ENCODE results near the gene SLC45A3. TPM values are rescaled to one million over a fixed set of nuclear protein-coding genes. Genes with fewer than 3 reads are reported as not detected.

Gene SLC45A3
- total RNA-seq, 1 experiment from 2014 or later = 12.3 TPM

- TF ChIP-seq TCF7L2 (IDR thresholded peaks at IDR 0.05; ENCODE audit: borderline replicate concordance, extremely low read depth, insufficient read depth, insufficient read length) (no peak), CEBPB (IDR thresholded peaks at IDR 0.05; ENCODE audit: low read depth) (no peak), ELF1 (IDR thresholded peaks at IDR 0.05; ENCODE audit: borderline replicate concordance, low read depth) (no peak), ZNF274 (IDR thresholded peaks at IDR 0.05; ENCODE audit: low read depth, low read length) (no peak), ZBTB33 (IDR thresholded peaks at IDR 0.05; ENCODE audit: extremely low read depth, insufficient replicate concordance, low read length) (no peak), ATF3 (IDR thresholded peaks at IDR 0.05) (no peak), EZH2 (IDR thresholded peaks at IDR 0.05) (no peak), FOSL1 (IDR thresholded peaks at IDR 0.05; ENCODE audit: low read depth) (no peak)
Observed at GRCh38 chr1:205663286-205663936, 16.9 kb downstream of the SLC45A3 start (continued).

- no peak overlapping the region for H3K4me3 ChIP-seq (replicated peaks in 1 of 2; ENCODE audit: low read depth in 1 of 2, low read length in 2 of 2)
- no TSS peak for BruUV-seq (replicated peaks)
- H3K4me2 ChIP-seq (ENCODE audit: low read length) = no peak overlapping the region
- intact Hi-C loops (cut with micrococcal nuclease) = no loop called here
- ChIA-PET CTCF (interaction anchor here (0.6 to 2.4 kb wide), 2 partner anchors 49 to 314 kb away, joined by 3 to 5 read pairs; no protein-coding TSS in a partner anchor), POLR2A (no interaction called here), RAD21 (ENCODE audit: low non-redundant PET in 1 of 2, low total read pairs in 2 of 2, uncharacterized antibody in 2 of 2, unreplicated experiment in 2 of 2) (no interaction called here)
- ATAC-seq (no peak), DNase-seq (ENCODE audit: low read depth, low spot score) (no peak)
- H3K9me3 ChIP-seq (ENCODE audit: control insufficient read depth in 1 of 2, insufficient read depth in 1 of 2, low read depth in 1 of 2, low read length in 2 of 2) = no peaks in the 10 kb centered on the region
- H3K4me1 ChIP-seq (ENCODE audit: control insufficient read depth in 1 of 2, insufficient read depth in 2 of 2, low read length in 2 of 2) = peaks cover 29 to 39% of the 10 kb centered on the region in 2 experiments
- peak overlapping the region; percentile 4; the same call in 1 of the 2 replicates for H3K27ac ChIP-seq (ENCODE audit: low read depth, low read length)
- H2AFZ ChIP-seq (ENCODE audit: low read depth, low read length, poor library complexity, severe bottlenecking) = no peak overlapping the region
- H3K9ac ChIP-seq (ENCODE audit: low read length) = no peak overlapping the region
- H3K36me3 ChIP-seq (ENCODE audit: control insufficient read depth in 1 of 2, insufficient read depth in 2 of 2, low read length in 2 of 2) = no peaks in the 10 kb centered on the region
- no peaks in the 10 kb centered on the region; the same call in 1 of the 2 replicates for H3K79me2 ChIP-seq (ENCODE audit: insufficient read depth, low read length)
- no peaks in the 10 kb centered on the region for H3K27me3 ChIP-seq (ENCODE audit: insufficient read depth, low read length)
- no peaks in the 10 kb centered on the region for H4K20me1 ChIP-seq (ENCODE audit: insufficient read depth)
- H3K9me2 ChIP-seq (ENCODE audit: insufficient read depth) = no peaks in the 10 kb centered on the region
- TF ChIP-seq ELF1 (IDR thresholded peaks at IDR 0.05; ENCODE audit: borderline replicate concordance, low read depth) (no peak), FOSL1 (IDR thresholded peaks at IDR 0.05; ENCODE audit: low read depth) (no peak), ATF3 (IDR thresholded peaks at IDR 0.05) (no peak), REST (IDR thresholded peaks at IDR 0.05; ENCODE audit: low read depth) (no peak), TCF7L2 (IDR thresholded peaks at IDR 0.05; ENCODE audit: borderline replicate concordance, extremely low read depth, insufficient read depth, insufficient read length) (no peak), CTCF (IDR thresholded peaks at IDR 0.05 in 2 of 3, conservative IDR thresholded peaks at IDR 0.05 in 1 of 3; ENCODE audit: borderline replicate concordance in 1 of 3, insufficient read depth in 1 of 3, low read depth in 2 of 3, low read length in 2 of 3) (no peak), JUND (IDR thresholded peaks at IDR 0.05) (no peak), EZH2 (IDR thresholded peaks at IDR 0.05) (no peak), YY1 (IDR thresholded peaks at IDR 0.05; ENCODE audit: extremely low read depth, insufficient replicate concordance, low read depth, low read length) (no peak), EZH2phosphoT487 (IDR thresholded peaks at IDR 0.05; ENCODE audit: borderline replicate concordance) (no peak), MAX (IDR thresholded peaks at IDR 0.05) (no peak)
Observed at GRCh38 chr1:205662791-205663190, 17.5 kb downstream of the SLC45A3 start.
